GM19193 (cell line): ENCODE measurements around the gene NUMA1.

Experiments
- POLR2A ChIP-seq: IDR thresholded peaks from 4 replicates; pipeline ENCODE4 v1.6.1; 2011; ENCODE audit not compliant: insufficient read depth, insufficient read length; ENCODE audit errors: extremely low read depth

NUMA1 gene

GRCh38 chr11:72014761-72015320, 65.5 kb downstream of the NUMA1 start:
- no peak for TF ChIP-seq POLR2A

- no peak for TF ChIP-seq POLR2A
These were observed 66.3 kb downstream of the NUMA1 start for GRCh38 chr11:72013765-72014711.

GRCh38 chr11:72012897-72013721, 67.2 kb downstream of the NUMA1 start:
- TF ChIP-seq POLR2A = peak; percentile 15

DNA sequence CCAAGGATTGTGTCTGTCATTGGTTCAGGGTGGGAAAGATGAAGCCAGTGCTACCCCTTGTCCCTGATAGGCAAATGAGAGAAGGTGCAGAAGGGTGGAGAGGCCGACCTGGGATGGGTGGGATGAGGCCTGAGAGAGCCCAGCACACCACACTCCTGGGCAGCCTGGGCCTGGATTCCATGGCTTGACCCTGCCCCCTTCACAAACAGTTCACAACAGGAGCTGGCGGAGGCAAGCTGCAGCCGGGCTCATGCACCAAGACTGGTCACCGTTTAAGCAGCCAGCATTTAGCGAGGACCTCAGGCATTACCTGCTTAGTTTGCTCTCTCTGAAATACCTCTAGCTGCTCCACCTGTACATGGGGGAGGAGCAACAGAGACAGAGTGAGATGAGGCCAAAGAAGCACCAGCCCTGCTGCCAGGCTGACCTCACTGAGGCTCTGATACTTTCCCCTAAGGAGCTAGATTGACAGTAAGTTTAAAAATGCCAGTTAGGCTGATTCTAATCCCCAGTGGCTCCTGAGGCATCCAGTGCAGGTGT, 68.2 kb downstream of the NUMA1 start:
- no peak for TF ChIP-seq POLR2A

GRCh38 chr11:72010529-72011233, 69.7 kb downstream of the NUMA1 start:
- no peak for TF ChIP-seq POLR2A

DNA sequence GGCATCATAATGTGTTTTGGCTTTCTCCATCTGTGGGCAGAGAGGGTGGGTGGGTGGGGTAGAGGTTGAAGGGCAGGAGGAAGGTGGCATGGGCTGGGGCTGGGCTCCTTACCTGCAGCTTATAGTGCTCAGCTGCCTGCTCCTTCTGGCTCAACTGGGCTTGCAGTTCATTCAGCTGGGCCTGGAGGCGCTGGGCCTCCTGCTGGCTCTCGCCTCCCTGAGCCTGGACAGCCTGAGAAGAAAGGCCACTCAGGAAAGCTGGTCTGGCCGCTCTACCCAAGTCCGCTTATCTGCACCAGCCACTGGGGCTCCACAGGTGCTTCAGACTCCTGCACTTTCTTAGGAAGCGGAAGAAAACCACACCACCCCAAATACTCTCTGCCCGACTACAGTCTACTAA, 71.2 kb downstream of the NUMA1 start:
- TF ChIP-seq POLR2A = peak; percentile 6

DNA sequence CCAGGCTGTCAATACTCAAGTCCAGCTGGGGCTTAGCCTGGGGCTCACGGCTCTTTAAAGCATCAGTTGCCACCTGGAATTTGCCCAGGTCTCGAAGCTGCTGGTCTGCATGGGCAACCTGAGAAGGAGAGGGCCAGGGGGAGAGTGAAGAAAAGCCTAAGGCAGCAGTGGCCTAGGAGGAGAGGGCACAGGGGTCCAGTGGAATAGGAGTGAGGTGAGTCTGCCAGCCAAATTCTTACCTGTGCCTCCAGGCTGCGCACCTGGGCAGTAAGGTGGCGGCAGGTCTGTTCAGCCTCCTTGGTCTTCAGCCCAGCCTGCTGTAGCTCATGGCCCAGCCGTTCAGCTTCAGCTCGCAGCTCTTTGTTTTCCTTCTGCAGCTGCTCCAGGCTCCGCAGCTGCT, 71.6 kb downstream of the NUMA1 start:
- peak; percentile 37 for TF ChIP-seq POLR2A

GRCh38 chr11:72007587-72007986, 72.8 kb downstream of the NUMA1 start:
- TF ChIP-seq POLR2A = no peak

GRCh38 chr11:72007089-72007476, 73.3 kb downstream of the NUMA1 start:
- peak; percentile 27 for TF ChIP-seq POLR2A

DNA sequence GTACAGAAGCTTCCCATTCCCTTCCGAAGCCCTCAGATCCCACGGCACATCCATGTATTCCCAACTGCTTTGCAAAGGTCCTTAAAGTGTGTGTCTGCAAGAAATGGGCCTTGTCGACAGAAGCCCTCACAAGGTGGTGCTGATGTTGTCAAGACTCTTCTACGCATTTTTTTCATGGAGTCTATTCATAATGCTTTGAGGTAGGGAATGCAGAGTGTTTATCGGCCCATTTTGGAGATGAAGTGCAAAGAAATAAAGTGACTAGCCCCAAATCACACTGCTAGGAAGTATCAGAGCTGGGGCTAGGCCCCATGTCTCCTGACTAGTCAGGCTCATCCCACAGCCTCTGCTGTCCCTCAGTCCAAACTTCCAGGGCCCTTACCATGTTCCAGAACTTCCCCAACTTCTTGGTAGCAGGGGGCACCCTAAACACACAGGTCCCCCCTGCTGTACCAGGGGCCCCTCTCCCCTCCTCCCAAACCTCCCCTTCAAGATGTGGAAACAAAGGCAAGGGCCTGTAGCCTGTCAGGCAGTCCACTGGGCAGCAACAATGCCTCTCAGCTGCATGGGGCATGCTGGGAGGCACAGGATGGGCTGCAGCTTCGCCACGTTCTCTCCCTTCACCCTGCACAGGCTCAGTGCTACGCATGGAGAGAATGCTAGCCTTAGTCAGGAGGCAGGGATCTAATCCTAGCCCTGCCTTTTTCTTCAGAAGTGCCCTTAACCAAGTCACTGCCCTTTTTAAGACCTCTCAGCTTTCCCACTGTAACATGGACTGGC, 73.8 kb downstream of the NUMA1 start:
- no peak for TF ChIP-seq POLR2A

- no peak for TF ChIP-seq POLR2A
These were observed 74.7 kb downstream of the NUMA1 start for GRCh38 chr11:72005347-72006260.

DNA sequence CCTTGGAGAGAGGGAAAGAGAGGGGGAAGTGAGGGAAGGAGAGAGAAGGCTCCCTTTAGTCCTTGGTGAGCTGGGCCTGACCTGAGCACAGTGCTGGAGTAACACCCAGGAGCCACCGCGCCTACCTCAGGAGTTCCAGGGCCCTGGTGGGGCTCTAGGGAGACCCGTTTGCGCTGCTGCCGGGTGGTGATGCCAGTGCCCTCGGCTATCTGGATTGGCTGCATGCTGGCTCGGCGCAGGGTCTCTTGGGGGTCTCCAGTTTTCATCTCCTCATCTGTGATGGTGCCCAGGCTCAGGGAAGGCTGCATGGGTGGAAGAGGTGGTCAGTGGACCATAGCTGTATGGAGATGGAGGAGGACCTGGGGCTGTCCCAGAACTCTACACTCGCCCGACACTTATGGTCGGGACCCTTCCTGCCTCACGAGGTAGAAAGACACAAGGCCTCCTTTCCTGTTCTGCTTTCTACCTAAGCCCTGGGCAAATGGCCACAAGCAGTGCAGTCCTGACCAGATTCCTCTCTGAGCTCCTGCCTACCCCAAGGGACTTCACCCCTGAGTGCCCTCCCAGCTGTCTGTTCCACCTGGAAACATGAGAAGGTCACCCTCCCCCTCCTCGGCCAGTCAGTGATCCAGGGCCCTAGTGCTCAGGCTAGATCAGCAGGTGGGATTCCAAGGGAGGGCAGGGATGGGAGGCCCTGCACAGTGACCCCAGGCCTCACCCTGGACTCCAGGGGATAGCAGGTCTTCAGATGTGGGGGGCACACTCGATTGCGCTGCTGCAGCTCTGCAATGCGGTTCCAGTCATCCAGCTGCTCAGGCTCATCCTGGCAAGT, 75.6 kb downstream of the NUMA1 start:
- TF ChIP-seq POLR2A = no peak
